Aorta (tissue), 5 donors: Measurements from ENCODE around the gene KCNB1. TPM values are rescaled to one million over a fixed set of nuclear protein-coding genes. Genes with fewer than 3 reads are reported as not detected.

Experiments used
- ATAC-seq: fragments of 200-7000 bp; cut with Tn5 transposase; one replicate; pipeline ENCODE4 v1.9.1; 2022; ENCODE audit warnings: moderate library complexity; ENCODE audit not compliant: low FRiP score
- DNase-seq, 2 donors: peaks; one replicate each; pipeline ENCODE4 v3.0.0-alpha.2; 2020
- H3K27ac ChIP-seq, 2 donors: one replicate each; pipeline ENCODE4 v1.5.1; 2013; ENCODE audit warnings: low read length in 2 of 2, mild to moderate bottlenecking in 2 of 2, moderate library complexity in 2 of 2, control low read depth in 1 of 2, inconsistent platforms in 1 of 2, low read depth in 1 of 2
- H3K27me3 ChIP-seq, 2 donors: one replicate each; pipeline ENCODE4 v1.6.1; 2013; ENCODE audit warnings: control low read depth in 1 of 2, low read length in 1 of 2, mild to moderate bottlenecking in 1 of 2, moderate library complexity in 1 of 2; ENCODE audit not compliant: insufficient read depth in 2 of 2, control insufficient read depth in 1 of 2
- H3K36me3 ChIP-seq, 2 donors: one replicate each; pipeline ENCODE4 v1.6.1; 2013; ENCODE audit warnings: control low read depth in 1 of 2, low read length in 1 of 2, mild to moderate bottlenecking in 1 of 2; ENCODE audit not compliant: insufficient read depth in 2 of 2, control insufficient read depth in 1 of 2
- H3K4me1 ChIP-seq, 2 donors: one replicate each; pipeline ENCODE4 v1.6.1; 2013; ENCODE audit warnings: low read length in 2 of 2, control low read depth in 1 of 2, mild to moderate bottlenecking in 1 of 2, moderate library complexity in 1 of 2; ENCODE audit not compliant: insufficient read depth in 2 of 2, control insufficient read depth in 1 of 2
- H3K4me3 ChIP-seq, 2 donors: one replicate each; pipeline ENCODE4 v1.5.1; 2013; ENCODE audit warnings: low read length in 2 of 2, control low read depth in 1 of 2, mild to moderate bottlenecking in 1 of 2
- H3K9me3 ChIP-seq: one replicate; pipeline ENCODE4 v1.6.1; 2013; ENCODE audit warnings: mild to moderate bottlenecking, low read length; ENCODE audit not compliant: control insufficient read depth
- WGBS, 2 donors: extraction: QIAGEN DNeasy Blood & Tissue Kit; methylation state at CpG; one replicate each; pipeline ENCODE4 v1.1.7; 2013; 5-methylcytosine and 5-hydroxymethylcytosine counted together
- intact Hi-C, 2 donors: fragments of 100-400 bp; cut with DNase I; formaldehyde crosslinking; loops; one replicate each; pipeline versions ENCODE4 v1.14.2 to v1.15.0; 2022
- polyA plus RNA-seq, 2 donors: library from polyadenylated mRNA; stranded (reverse); fragments of 200-250 nt; gene quantifications; one replicate each; pipeline ENCODE4 v1.2.3, GENCODE V29; 2013
- total RNA-seq, 2 donors: library from RNA; stranded (reverse); fragmentation: NEBNext Ultra II Directional; extraction: Animal tissue kit (Norgen Biotek cat#: 25700); gene quantifications; one replicate each; pipeline ENCODE4 v1.2.1, GENCODE V29; 2021
- donor health status: healthy with polysubstance abuse.
- donor health status: Bipolar disorder and iron deficiency.
- donor health status: DM: no; HTN: no; CAD: no.
- donor health status: DM: no; HTN: no; CAD: no.
- donor health status: DM: yes; HTN: yes; CAD: no.

Gene KCNB1
- total and polyA plus RNA-seq, 4 donors, result under 0.01 to 2.0 (median 0.65) TPM; not detected in 1

DNA sequence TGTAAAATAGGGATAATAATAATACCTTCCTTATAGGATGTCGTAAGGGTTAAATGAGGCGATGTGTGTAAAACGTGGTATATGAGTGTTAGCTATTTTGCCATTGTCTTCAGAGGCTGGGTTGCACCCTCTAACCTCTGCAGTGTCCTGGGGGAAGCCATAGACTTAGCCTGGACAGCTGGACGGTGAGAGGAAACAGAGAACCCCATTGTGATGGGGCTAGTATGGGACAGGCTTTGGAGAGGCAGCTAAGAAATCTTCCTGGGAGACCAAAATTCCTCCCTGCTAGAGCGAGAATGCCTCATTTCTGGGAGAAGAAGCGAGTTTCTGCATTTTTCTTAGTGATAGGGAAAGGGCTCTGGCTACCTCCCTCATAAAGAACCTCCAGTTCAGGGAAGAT lies 22.8 kb downstream of the KCNB1 start:
- Histone ChIP-seq H3K36me3 (no peaks in the 10 kb centered on the region), H3K4me3 (no peak overlapping the region), H3K4me1 (no peaks in the 10 kb centered on the region), H3K27me3 (no peaks in the 10 kb centered on the region), H3K27ac (no peak overlapping the region), H3K9me3 (no peaks in the 10 kb centered on the region)
- ATAC-seq (no peak), DNase-seq (no peak)
- 90 to 91% methylated on average over 6 of the region's 6 CpGs for WGBS, 2 donors
- intact Hi-C loops, result no loop called here

DNA sequence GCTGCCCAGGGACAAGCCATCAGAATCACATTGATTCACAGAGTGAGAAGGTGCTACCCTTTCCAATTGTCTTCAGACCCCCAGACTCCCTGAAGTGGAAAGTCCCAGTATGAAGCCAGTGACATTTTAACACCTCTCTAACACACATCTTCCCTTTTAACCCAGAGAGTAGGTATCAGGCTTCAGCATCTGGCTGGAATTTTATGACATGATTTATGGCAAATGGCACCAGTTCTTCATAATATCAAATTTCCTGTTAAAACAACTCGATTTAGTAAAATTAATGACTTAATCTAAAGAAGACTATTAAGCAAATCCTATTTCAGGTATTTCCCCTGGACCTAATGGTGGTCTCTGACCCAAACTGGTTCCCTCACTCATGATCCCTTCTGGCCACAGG lies 25.0 kb downstream of the KCNB1 start:
- ATAC-seq, result no peak
- Histone ChIP-seq H3K27ac (no peak overlapping the region), H3K27me3 (no peaks in the 10 kb centered on the region), H3K36me3 (no peaks in the 10 kb centered on the region), H3K4me3 (no peak overlapping the region), H3K4me1 (no peaks in the 10 kb centered on the region), H3K9me3 (no peaks in the 10 kb centered on the region)
- DNase-seq, result no peak
- 38 to 53% methylated on average over 1 of the region's 1 CpG for WGBS, 2 donors
- intact Hi-C loops, result no loop called here

GRCh38 chr20:49456646-49457045 lies 25.8 kb downstream of the KCNB1 start:
- H3K9me3 ChIP-seq, result no peaks in the 10 kb centered on the region
- no peaks in the 10 kb centered on the region for H3K4me1 ChIP-seq
- DNase-seq (no peak), ATAC-seq (no peak)
- H3K27me3 ChIP-seq, result no peaks in the 10 kb centered on the region
- no peaks in the 10 kb centered on the region for H3K36me3 ChIP-seq
- intact Hi-C loops, result no loop called here
- 95 to 96% methylated on average over 6 of the region's 6 CpGs for WGBS, 2 donors
- no peak overlapping the region for H3K4me3 ChIP-seq
- no peak overlapping the region for H3K27ac ChIP-seq

DNA sequence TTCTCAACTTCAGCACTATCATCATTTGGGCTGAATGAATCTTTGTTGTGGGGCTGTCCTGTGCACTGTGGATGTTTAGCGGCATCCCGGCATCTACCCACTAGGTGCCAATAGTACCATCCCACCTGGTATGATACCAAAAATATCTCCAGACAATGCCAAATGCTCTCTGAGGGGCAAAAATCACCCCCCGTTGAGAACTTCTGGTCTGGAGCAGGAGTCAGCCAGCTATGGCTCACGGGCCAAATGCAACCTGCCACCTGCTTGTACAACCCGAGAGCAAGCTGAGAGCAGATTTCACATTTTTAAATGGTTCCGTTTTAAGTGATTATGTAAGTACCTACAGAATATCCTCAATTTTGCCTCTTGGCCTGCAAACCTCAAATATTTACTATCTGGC lies 26.8 kb downstream of the KCNB1 start:
- Histone ChIP-seq H3K27ac (no peak overlapping the region), H3K27me3 (no peaks in the 10 kb centered on the region), H3K4me1 (no peaks in the 10 kb centered on the region), H3K36me3 (no peaks in the 10 kb centered on the region), H3K9me3 (no peaks in the 10 kb centered on the region), H3K4me3 (no peak overlapping the region)
- intact Hi-C loops, result no loop called here
- 87 to 92% methylated on average over 6 of the region's 6 CpGs for WGBS, 2 donors
- DNase-seq (no peak), ATAC-seq (no peak)

DNA sequence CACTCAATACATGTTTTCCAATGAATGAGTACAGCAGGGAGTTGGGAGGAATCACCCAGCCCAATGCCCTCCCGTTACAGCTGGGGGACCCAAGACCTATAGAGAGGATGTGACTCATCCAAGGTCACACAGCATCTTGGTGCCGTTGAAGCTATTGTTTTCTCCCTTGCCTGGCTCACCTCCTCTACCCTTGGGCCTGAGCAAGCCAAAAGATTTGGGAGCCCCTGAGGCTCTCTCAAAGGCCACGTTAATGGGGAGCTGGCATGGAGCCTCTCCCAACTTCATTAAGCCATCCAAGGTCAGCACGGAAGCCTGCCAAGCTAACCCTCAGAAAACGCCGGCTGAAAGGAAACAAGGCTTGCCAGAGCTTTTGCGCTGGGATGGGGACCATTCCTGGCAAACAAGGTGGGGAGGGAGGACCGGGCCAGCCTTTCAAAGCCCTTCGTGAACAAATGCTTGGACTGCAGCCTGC lies 30.4 kb downstream of the KCNB1 start:
- ATAC-seq, result peak; percentile 47
- H3K27me3 ChIP-seq, result no peaks in the 10 kb centered on the region
- H3K4me3 ChIP-seq, result no peak overlapping the region
- no peaks in the 10 kb centered on the region for H3K36me3 ChIP-seq
- H3K4me1 ChIP-seq, result no peaks in the 10 kb centered on the region
- DNase-seq, result peak in 1 of 2 donors; percentile 59
- no peaks in the 10 kb centered on the region for H3K9me3 ChIP-seq
- H3K27ac ChIP-seq, result no peak overlapping the region
- intact Hi-C loops, result no loop called here
- WGBS, 2 donors, result 2 to 5% methylated on average over 9 of the region's 9 CpGs

- Histone ChIP-seq H3K4me1 (peaks cover 0 to 2% of the 10 kb centered on the region in 2 donors), H3K36me3 (no peaks in the 10 kb centered on the region), H3K27me3 (no peaks in the 10 kb centered on the region), H3K4me3 (no peak overlapping the region), H3K9me3 (no peaks in the 10 kb centered on the region), H3K27ac (no peak overlapping the region)
- no peak for ATAC-seq
- WGBS, 2 donors, result 65 to 67% methylated on average over 14 of the region's 14 CpGs
- no peak for DNase-seq
- intact Hi-C loops, result no loop called here
Observed at GRCh38 chr20:49450281-49450721, 32.2 kb downstream of the KCNB1 start.

- no peak overlapping the region for H3K27ac ChIP-seq
- no peak overlapping the region for H3K4me3 ChIP-seq
- H3K27me3 ChIP-seq, result no peaks in the 10 kb centered on the region
- peaks cover 0 to 2% of the 10 kb centered on the region in 2 donors for H3K4me1 ChIP-seq
- H3K9me3 ChIP-seq, result no peaks in the 10 kb centered on the region
- intact Hi-C loops, result loop anchor here in 1 of 2 donors (5.0 kb wide), 1 partner anchor 52 kb away; no protein-coding TSS in a partner anchor
- DNase-seq (no peak), ATAC-seq (no peak)
- no peaks in the 10 kb centered on the region for H3K36me3 ChIP-seq
- WGBS, 2 donors, result 79 to 81% methylated on average over 6 of the region's 6 CpGs
Observed at GRCh38 chr20:49448917-49449316, 33.6 kb downstream of the KCNB1 start.

DNA sequence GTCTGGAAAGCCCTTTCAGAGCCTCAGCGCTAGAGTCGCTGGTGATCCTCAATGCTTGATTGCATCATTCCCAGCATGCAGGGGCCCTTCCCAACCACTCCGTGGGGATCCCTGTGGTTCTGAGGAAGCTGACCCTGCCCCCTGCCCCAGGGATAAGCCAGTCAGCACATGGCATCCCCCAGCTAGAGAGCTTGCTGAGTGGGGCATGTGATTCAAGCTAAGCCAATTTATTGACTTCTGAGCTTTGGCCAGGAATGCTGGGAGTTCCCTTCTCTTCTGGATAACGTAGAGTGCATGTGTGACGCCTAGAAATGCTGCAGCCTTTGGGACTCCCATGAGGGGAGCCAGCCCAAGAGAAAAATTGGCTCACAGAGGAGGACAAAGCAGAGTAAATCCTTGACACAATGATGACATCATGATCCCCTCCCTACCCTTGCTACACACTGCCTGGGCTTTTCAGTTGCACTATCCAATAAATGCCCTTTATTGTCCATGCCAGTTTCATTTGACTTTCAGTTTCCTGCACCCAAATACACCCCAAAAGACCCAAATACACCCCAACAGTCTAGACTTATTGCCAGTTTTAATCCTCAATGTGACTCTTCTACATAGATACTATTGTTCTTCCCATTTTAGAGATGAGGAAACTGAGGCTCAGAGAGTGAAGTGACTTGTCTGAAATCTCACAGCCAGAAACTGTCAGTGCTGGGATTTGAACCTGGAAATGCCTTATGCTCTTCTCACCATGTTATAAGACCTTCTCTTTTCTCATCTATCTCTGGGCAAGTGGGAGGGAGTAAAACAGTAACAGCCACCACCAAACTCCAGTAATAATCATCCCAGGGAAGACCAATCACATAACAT lies 34.3 kb downstream of the KCNB1 start:
- no peak overlapping the region for H3K27ac ChIP-seq
- DNase-seq (peak in 1 of 2 donors; percentile 53), ATAC-seq (peak; percentile 49)
- peaks cover 0 to 2% of the 10 kb centered on the region in 2 donors for H3K4me1 ChIP-seq
- intact Hi-C loops, result loop anchor here in 1 of 2 donors (5.0 kb wide), 1 partner anchor 51 kb away; no protein-coding TSS in a partner anchor
- H3K4me3 ChIP-seq, result no peak overlapping the region
- H3K36me3 ChIP-seq, result no peaks in the 10 kb centered on the region
- H3K27me3 ChIP-seq, result no peaks in the 10 kb centered on the region
- WGBS, 2 donors, result 44% methylated on average over 5 of the region's 5 CpGs
- H3K9me3 ChIP-seq, result no peaks in the 10 kb centered on the region

DNA sequence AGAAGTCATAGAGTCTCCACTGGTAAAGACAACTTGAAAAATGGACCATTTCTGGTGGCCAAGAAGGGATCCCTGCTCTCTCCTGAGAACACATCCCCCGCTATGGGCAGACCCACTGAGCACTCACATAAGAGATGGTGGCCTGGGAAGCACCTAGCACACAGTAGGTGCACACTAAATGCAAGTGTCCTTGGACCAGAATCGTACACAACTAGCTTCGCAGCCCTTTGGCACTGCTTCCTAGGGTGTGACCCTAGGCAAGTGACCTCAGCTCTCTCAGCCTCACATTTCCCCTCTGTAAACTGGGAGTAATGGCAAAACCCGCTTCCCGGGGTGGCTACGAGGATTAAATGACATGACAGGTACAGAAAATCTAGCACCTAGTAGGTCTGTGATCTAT lies 35.1 kb downstream of the KCNB1 start:
- peaks cover 0 to 2% of the 10 kb centered on the region in 2 donors for H3K4me1 ChIP-seq
- intact Hi-C loops, result loop anchor here in 1 of 2 donors (5.0 kb wide), 1 partner anchor 50 kb away; no protein-coding TSS in a partner anchor
- H3K27me3 ChIP-seq, result no peaks in the 10 kb centered on the region
- no peaks in the 10 kb centered on the region for H3K36me3 ChIP-seq
- DNase-seq, result no peak
- ATAC-seq, result peak; percentile 8
- H3K27ac ChIP-seq, result peak overlapping the region in 1 of 2 donors; percentile 20
- no peaks in the 10 kb centered on the region for H3K9me3 ChIP-seq
- no peak overlapping the region for H3K4me3 ChIP-seq
- WGBS, 2 donors, result 83 to 85% methylated on average over 6 of the region's 6 CpGs
